NOMO-1 treated with DMSO at 0.1 percent for 48 hours (cell line): ENCODE results near the gene DNAH7.
"Not testable (repeated sequence)": the region's sequence is repeated elsewhere in the genome, so short reads cannot be mapped to it uniquely, and the experiment has no call there.

Source experiments
- DNase-seq: peaks from one replicate; lab custom pipeline; 2025; ENCODE audit not compliant: unreplicated experiment; lab: John Stamatoyannopoulos, UW

The DNAH7 gene

GRCh38 chr2:195733831-195734230 lies 334.8 kb downstream of the DNAH7 start:
- no peak for DNase-seq

DNA sequence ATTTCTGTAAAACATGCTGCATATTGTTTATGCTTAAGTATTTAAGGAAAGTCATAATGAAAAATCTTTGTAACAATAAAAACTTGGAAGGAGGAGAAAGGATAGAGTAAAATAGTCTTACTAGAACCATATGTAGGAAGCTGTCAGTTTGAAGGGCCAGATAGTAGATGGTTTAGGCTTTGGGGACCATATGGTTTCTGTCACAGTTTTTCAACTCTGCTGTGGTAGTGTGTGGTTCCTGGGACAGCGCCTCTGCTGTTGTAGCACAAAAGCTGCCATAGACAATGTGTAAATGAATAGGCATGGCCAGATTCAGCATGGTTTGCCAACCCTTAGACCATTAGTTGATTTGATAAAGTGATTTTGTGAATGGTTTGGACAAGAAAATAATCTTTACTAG lies 336.1 kb downstream of the DNAH7 start:
- no peak for DNase-seq

GRCh38 chr2:195730912-195731311 lies 337.7 kb downstream of the DNAH7 start:
- no peak for DNase-seq

DNA sequence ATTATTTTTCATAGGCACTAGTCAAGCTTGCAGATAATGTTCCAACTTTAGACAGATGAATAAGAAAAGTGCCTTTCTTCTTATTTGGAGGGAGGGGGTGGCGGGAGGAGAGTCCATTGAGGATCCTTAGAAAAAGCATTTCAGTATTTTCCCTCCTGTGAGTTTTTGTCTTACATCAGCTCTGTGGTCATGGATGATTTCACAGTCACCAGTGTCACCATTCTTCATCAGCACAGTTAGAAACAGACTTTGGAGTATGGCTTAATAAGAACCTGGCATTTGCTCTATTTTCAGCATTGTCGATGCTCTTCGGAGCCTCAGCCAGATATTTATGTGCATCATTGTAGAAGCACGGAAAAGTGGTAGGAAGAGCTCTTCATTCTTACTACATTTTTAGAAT lies 341.5 kb downstream of the DNAH7 start:
- no peak for DNase-seq

GRCh38 chr2:195722075-195722474 lies 346.6 kb downstream of the DNAH7 start:
- DNase-seq = peak; percentile 23

DNA sequence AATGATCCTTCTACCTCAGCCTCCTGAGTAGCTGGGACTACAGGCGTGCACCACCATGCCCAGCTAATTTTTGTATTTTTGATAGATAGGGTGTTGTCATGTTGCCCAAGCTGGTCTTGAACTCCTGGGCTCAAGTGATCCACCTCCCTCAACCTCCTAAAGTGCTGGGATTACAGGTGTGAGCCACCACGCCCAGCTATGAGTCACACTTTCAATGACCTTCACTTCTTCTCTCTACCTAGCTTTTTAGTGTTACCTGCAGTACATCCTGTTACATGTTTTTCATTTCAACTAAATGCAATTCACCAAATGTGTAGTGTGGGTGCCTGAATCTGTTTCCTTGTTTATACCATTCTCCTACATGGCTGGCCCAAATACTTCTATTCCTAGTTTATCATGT lies 347.6 kb downstream of the DNAH7 start:
- DNase-seq = no peak

DNA sequence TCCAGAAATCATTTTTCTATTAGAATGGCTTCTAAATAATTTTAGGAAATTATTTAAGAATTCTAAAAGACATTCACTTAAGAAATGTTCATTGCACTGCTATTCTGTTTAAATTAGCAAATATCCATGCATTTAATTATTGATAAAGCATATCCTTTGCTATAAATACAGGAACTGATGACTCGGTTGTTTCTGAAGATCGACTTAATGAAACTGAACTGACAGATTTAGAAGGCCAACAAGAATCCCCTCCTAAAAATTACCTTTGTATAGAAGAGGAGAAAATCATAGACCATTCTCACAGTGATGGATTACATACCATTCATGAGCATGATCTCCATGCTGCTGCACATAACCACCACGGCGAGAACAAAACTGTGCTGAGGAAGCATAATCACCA lies 352.2 kb downstream of the DNAH7 start:
- no peak for DNase-seq

DNA sequence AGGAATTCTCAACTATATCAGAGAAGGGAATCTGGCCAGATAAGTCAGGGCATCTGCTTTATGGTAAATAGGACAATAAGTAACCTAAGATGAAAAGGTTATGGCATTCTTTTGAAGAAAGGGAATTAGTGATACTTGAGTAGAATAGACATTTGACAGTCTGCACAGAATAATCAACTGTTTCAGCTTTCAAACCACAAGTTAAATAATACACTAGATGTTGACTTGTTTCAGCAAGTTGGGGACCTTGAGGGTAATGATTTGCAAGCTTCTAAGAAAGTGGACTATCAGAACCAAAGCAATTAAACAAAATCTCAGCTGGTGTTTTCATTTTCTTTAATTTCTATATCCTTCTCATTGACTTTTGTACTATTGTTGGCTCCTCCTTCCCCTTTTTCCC lies 357.2 kb downstream of the DNAH7 start:
- DNase-seq = no peak

DNA sequence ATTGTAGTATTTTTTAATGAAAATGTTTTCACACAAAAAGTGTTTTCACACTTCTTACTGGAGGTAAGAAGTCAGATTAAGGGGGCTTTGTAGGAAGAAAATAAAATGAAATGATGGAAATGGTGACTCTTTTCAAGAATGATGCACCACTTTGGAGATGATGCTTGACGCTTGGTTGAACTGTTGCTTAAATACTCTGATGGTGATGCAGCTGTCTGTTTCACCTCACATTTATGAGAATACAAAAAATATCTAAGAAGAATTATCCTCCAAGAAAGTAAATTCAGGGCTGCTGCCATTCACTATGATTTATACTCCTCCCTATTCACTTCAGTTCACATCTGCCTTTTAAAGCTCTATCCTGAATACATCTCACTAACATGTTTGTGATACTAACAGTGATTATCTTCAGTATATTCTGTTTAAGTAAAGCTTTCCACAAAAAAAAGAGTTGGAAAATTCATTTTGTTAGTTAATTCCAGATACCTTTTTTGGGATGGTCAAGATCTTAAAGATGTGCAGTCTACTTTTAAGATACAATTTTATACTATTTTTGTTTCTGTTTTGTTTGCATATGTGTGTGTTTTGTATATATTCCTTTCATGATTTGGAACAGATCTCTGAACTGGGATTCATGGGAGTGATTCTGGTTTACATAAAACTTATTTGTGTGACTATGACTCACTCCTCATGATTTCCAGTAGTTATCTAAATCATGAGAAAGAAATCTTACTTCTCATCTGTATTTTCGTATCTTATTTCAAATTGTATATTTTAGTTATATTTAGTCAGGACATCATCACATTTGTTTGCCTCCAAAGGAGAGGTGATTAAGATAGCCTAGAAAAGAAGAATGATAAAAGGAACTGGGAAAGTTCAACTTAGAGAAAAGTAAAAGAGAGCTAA lies 358.5 kb downstream of the DNAH7 start:
- DNase-seq = no peak

GRCh38 chr2:195706161-195706900 lies 362.3 kb downstream of the DNAH7 start:
- DNase-seq = no peak

GRCh38 chr2:195700480-195700879 lies 368.2 kb downstream of the DNAH7 start:
- DNase-seq = no peak

- DNase-seq = no peak
Observed at GRCh38 chr2:195697681-195698220, 370.9 kb downstream of the DNAH7 start.

DNA sequence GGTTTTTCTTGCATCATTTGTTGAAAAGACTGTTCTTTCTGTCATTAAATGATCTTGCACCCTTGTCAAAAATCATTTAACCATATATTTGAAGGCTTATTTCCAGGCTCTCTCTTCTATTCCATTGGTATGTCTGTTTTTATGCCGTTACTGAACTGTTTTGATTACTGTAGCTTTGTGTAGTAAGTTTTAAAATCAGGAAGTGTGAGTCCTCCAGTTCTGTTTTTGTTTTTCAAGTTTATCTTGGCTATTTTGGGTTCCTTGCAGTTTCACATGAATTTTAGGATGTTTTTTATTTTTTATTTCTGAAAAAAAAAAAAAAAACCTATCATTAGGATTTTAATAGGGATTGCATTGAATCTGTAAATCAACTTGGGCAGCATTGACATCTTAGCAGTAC lies 372.6 kb downstream of the DNAH7 start:
- no peak for DNase-seq

DNA sequence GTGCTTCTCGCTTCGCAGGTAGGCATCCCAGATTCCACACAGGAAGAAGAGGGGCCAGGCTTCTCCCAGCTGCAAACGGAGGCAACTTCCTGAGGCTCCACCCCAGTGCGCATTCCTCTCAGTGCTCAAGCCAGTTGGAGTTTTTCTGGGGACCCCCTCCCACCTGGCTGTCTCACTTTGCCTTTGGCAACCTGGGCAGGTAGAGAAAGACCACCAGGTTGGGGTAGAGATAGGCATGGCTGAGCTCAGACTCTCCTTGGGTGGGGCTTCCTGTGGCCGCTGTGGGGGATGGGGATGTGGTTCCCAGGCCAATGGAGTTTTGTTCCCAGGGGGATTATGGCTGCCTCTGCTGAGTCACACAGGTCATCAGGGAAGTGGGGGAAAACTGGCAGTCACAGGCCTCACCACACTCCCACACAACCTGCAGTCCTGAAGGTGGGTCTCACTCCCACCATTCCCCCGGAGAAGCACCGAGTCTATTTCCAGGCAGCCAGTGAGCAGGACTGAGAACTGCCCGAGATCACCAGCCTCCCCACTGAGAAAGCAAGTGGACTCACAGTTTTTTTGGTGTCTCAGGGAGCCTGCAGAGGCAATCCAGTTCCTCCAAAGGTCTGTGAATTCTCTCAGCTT lies 373.5 kb downstream of the DNAH7 start:
- no peak for DNase-seq

GRCh38 chr2:195694553-195694952 lies 374.1 kb downstream of the DNAH7 start:
- DNase-seq = no peak

DNA sequence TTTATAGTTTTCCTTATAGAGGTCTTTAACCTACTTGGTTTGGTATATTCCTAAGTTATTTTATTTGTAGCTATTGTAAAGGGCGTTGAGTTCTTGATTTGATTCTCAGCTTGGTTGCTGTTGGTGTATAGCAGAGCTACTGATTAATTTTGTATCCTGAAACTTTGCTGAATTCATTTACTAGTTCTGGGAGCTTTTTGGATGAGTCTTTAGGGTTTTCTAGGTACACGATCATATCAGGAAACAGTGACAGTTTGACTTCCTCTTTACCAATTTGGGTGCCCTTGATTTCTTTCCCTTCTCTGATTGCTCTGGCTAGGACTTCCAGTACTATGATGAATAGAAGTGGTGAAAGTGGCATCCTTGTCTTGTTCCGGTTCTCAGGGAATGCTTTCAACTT lies 376.1 kb downstream of the DNAH7 start:
- DNase-seq = not testable (repeated sequence)
